Kidney glomerular epithelial cell (primary cell): ENCODE results near the gene MYO19.

ENCODE experiments used
- DNase-seq: peaks from one replicate; lab custom pipeline; 2025; lab: John Stamatoyannopoulos, UW

Gene MYO19

GRCh38 chr17:36534840-36535668, at the start of gene MYO19, which contains the start of gene PIGW:
Gene MYO19, minus strand, starts transcription at chr17:36534868. Its CDS starts 2,330 bp downstream, at chr17:36532538.
Gene PIGW, plus strand, starts transcription at chr17:36534987. Its CDS starts 2,115 bp downstream, at chr17:36537102.
- DNase-seq = peak; percentile 84

GRCh38 chr17:36583787-36584186, 49.1 kb upstream of the MYO19 start:
- no peak for DNase-seq

GRCh38 chr17:36578671-36579070, 44.0 kb upstream of the MYO19 start:
- DNase-seq = no peak

GRCh38 chr17:36576793-36577192, 42.1 kb upstream of the MYO19 start:
- no peak for DNase-seq

GRCh38 chr17:36575028-36575427, 40.4 kb upstream of the MYO19 start:
- no peak for DNase-seq

- no peak for DNase-seq
Measured at GRCh38 chr17:36566081-36566480, 31.4 kb upstream of the MYO19 start.

GRCh38 chr17:36553459-36553858, 18.8 kb upstream of the MYO19 start:
- DNase-seq = no peak

GRCh38 chr17:36550491-36551417, 16.1 kb upstream of the MYO19 start:
- DNase-seq = no peak

- DNase-seq = no peak
Measured at GRCh38 chr17:36547776-36548175, 13.1 kb upstream of the MYO19 start.

- peak; percentile 15 for DNase-seq
Measured at GRCh38 chr17:36546418-36547093, 11.9 kb upstream of the MYO19 start.

GRCh38 chr17:36545465-36546417, 11.1 kb upstream of the MYO19 start:
- DNase-seq = peak; percentile 89

GRCh38 chr17:36545077-36545464, 10.4 kb upstream of the MYO19 start:
- no peak for DNase-seq

GRCh38 chr17:36544307-36545076, 9.8 kb upstream of the MYO19 start, which contains the start of gene GGNBP2:
Gene GGNBP2, plus strand, starts transcription at chr17:36544919. Its CDS starts 806 bp downstream, at chr17:36545725.
- DNase-seq = peak; percentile 75

GRCh38 chr17:36544044-36544306, 9.3 kb upstream of the MYO19 start:
- peak; percentile 75 for DNase-seq

GRCh38 chr17:36542755-36543154, 8.1 kb upstream of the MYO19 start:
- no peak for DNase-seq

- DNase-seq = no peak
Measured at GRCh38 chr17:36540696-36541095, 6.0 kb upstream of the MYO19 start.

- DNase-seq = no peak
Measured at GRCh38 chr17:36535669-36536081, 1.0 kb upstream of the MYO19 start.

GRCh38 chr17:36533935-36534839, 481 bp downstream of the MYO19 start:
- peak; percentile 38 for DNase-seq

- DNase-seq = no peak
Measured at GRCh38 chr17:36532435-36532975, 2.2 kb downstream of the MYO19 start.
